Spleen (tissue), 13 donors: ENCODE results near the gene FAM20A. TPM values are rescaled to one million over a fixed set of nuclear protein-coding genes. Genes with fewer than 3 reads are reported as not detected.
A peak's percentile ranks its signal among the peaks of the same experiment; 100 is the strongest.

Source experiments
- DNase-seq: peaks from one replicate; pipeline ENCODE4 v3.0.0-alpha.2; 2020
- H3K27ac ChIP-seq, 8 donors: fragments of 200-600 bp; sonication (generic) in 7 of 8; 1 replicate in 4 of 8; 2 replicates in 4 of 8; pipeline versions ENCODE4 v1.5.0 to v1.8.0; 2016 to 2021; ENCODE audit warnings: inconsistent platforms in 4 of 8, mild to moderate bottlenecking in 4 of 8, moderate library complexity in 1 of 8
- H3K27me3 ChIP-seq, 7 donors: fragments of 200-600 bp; sonication (generic) in 6 of 7; replicated peaks in 1 of 7; 1 replicate in 4 of 7; 2 replicates in 3 of 7; pipeline versions ENCODE4 v1.5.0 to v1.8.0; 2016 to 2021; ENCODE audit warnings: inconsistent platforms in 3 of 7, mild to moderate bottlenecking in 1 of 7
- H3K36me3 ChIP-seq, 6 donors: fragments of 200-600 bp; sonication (generic) in 5 of 6; 1 replicate in 4 of 6; 2 replicates in 2 of 6; pipeline versions ENCODE4 v1.5.0 to v1.8.0; 2016 to 2021; ENCODE audit warnings: inconsistent platforms in 2 of 6
- H3K4me1 ChIP-seq, 6 donors: fragments of 200-600 bp; sonication (generic) in 5 of 6; 1 replicate in 3 of 6; 2 replicates in 3 of 6; pipeline versions ENCODE4 v1.5.0 to v1.8.0; 2016 to 2021; ENCODE audit warnings: inconsistent platforms in 3 of 6
- H3K4me3 ChIP-seq, 8 donors: fragments of 200-600 bp; sonication (generic) in 7 of 8; 1 replicate in 4 of 8; 2 replicates in 4 of 8; pipeline versions ENCODE4 v1.5.0 to v1.8.0; 2016 to 2021; ENCODE audit warnings: inconsistent platforms in 4 of 8, mild to moderate bottlenecking in 4 of 8, moderate library complexity in 2 of 8
- H3K9me3 ChIP-seq, 8 donors: fragments of 200-600 bp; sonication (generic) in 7 of 8; 1 replicate in 4 of 8; 2 replicates in 4 of 8; pipeline versions ENCODE4 v1.5.0 to v1.8.0; 2016 to 2021; ENCODE audit warnings: inconsistent platforms in 4 of 8
- POLR2A ChIP-seq, 3 donors: fragments of 450-650 bp; IDR thresholded peaks; one replicate each; pipeline ENCODE4 v1.5.1; 2017; ENCODE audit warnings: antibody characterized with exemption in 3 of 3, mild to moderate bottlenecking in 1 of 3
- POLR2AphosphoS5 ChIP-seq, 3 donors: sonication (generic); formaldehyde crosslinking; IDR thresholded peaks; one replicate each; pipeline ENCODE4 v1.5.1; 2017; ENCODE audit warnings: antibody characterized with exemption in 3 of 3
- WGBS, 5 donors: extraction: QIAGEN DNeasy Blood & Tissue Kit in 3 of 5; methylation state at CpG; one replicate each; pipeline versions ENCODE4 v1.1.5 to v1.1.7; 2013 to 2018; 5-methylcytosine and 5-hydroxymethylcytosine counted together
- intact Hi-C: fragments of 100-400 bp; cut with DNase I; formaldehyde crosslinking; loops from one replicate; pipeline ENCODE4 v1.15.0; 2023; ENCODE audit warnings: low total_unique reads
- long read RNA-seq, 2 donors: transcript quantifications; one replicate each; lab custom pipeline, GENCODE V29; 2026
- polyA plus RNA-seq, 3 donors: library from polyadenylated mRNA; stranded (reverse); fragments of 200-250 nt; gene quantifications; one replicate each; pipeline ENCODE4 v1.2.1, GENCODE V29; 2013
- total RNA-seq, 7 donors: library from RNA; depleted of rRNA in 3 of 7; stranded (reverse); fragments of >200 nt in 3 of 7; fragmentation: NEBNext Ultra II Directional in 4 of 7; extraction: Animal tissue kit (Norgen Biotek cat#: 25700) in 4 of 7; gene quantifications; one replicate each; pipeline versions ENCODE4 v1.1.0 to v1.2.1, GENCODE V29; 2016 to 2021
- TF ChIP-seq, protein P1 (sequence below), 11 experiments: fragments of 200-600 bp in 7 of 11; fragments of 450-650 bp in 4 of 11; sonication (generic) in 4 of 11; IDR thresholded peaks in 8 of 11; conservative IDR thresholded peaks in 3 of 11; 1 replicate in 7 of 11; 2 replicates in 4 of 11; pipeline versions ENCODE4 v1.4.0 to v1.8.0; 2016 to 2021; ENCODE audit warnings: antibody characterized with exemption in 11 of 11, inconsistent platforms in 4 of 11, mild to moderate bottlenecking in 1 of 11
- donor health status: healthy with polysubstance abuse.
- donor health status: DM: no; HTN: no; CAD: no; lungs with moderate emphysema.
- donor health status: DM: no; HTN: no; CAD: no.
- donor health status: Bipolar disorder and iron deficiency.
- donor health status: healthy.
- donor health status: DM: no; HTN: no; CAD: no.
- donor health status: DM: yes; HTN: yes; CAD: no.

FAM20A gene
- total RNA-seq (10 to 100 TPM in 6 of 7 donors, 1 to 10 TPM in 1; 5.0 to 58.0 (median 26.0) TPM), polyA plus RNA-seq (10 to 100 TPM; 20.2 to 33.8 (median 26.3) TPM)
- long read RNA-seq, donor 1, partial matches to known transcripts: 11 of 12 reads
- long read RNA-seq, donor 1, other reads (novel, unspliced or antisense): 0 of 12 reads
- long read RNA-seq, donor 2: 0 reads

DNA sequence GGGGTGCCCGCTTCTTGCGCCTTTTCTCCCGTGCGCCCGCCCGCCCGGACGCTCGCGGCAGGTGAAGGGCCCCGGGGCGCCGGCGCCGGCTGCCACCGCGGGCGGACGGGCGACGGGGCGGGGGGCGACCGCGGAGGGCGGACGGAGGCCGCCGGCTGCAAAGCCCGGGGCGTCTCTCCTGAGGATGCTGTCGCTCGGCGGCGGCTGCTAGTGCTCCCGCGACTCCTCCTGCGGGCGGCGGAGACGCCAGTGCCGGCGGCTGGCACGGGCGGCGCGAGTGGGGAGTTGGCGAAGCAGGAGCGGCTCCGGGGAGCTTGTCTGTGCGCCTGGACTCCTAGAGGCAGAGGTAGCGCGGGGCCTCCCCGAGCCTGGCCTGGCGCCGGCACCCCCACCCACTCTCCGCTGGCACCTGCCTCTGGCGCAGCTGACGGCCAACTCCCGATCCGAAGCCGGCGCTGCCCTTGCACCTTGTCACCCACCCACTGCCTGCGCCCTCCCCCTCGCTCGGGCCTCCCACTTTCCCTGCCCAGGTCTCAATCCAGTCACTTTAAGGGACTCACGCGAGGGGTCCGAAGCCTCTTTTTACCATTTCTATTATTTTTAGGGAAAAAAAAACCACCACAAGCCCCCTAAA, at the start of gene FAM20A:
TSS of gene FAM20A (minus strand) at position 437 of the 634 bp plus-strand sequence. CDS start 701 bp downstream, outside the sequence.
- DNase-seq: peak; percentile 77

DNA sequence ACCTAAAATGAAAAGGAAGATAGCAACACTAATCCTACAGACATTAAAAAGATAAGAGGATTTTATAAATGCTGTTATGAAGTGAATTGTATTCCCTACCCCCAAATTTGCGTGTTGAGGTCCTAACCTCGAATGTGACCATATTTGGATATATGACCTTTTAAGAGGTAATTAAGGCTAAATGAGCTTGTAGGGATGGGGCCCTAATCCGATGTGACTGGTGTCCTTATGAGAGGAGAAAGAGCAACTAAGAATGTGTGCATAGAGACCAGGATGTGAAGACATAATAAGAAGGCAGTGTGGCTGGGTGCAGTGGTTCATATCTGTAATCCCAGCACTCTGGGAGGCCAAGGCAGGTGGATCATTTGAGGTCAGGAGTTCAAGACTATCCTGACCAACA, 48.2 kb upstream of the FAM20A start:
- intact Hi-C loops: no loop called here
- Histone ChIP-seq H3K36me3 (no peaks in the 10 kb centered on the region), H3K27me3 (peaks cover 0 to 8% (median 0%) of the 10 kb centered on the region in 7 donors), H3K4me1 (no peaks in the 10 kb centered on the region), H3K9me3 (peaks cover 0 to 9% (median 0%) of the 10 kb centered on the region in 8 donors), H3K4me3 (no peak overlapping the region), H3K27ac (no peak overlapping the region)
- TF ChIP-seq POLR2AphosphoS5 (IDR thresholded peaks at IDR 0.05): no peak
- TF ChIP-seq, protein P1, sequence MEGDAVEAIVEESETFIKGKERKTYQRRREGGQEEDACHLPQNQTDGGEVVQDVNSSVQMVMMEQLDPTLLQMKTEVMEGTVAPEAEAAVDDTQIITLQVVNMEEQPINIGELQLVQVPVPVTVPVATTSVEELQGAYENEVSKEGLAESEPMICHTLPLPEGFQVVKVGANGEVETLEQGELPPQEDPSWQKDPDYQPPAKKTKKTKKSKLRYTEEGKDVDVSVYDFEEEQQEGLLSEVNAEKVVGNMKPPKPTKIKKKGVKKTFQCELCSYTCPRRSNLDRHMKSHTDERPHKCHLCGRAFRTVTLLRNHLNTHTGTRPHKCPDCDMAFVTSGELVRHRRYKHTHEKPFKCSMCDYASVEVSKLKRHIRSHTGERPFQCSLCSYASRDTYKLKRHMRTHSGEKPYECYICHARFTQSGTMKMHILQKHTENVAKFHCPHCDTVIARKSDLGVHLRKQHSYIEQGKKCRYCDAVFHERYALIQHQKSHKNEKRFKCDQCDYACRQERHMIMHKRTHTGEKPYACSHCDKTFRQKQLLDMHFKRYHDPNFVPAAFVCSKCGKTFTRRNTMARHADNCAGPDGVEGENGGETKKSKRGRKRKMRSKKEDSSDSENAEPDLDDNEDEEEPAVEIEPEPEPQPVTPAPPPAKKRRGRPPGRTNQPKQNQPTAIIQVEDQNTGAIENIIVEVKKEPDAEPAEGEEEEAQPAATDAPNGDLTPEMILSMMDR (IDR thresholded peaks at IDR 0.05 in 8 of 11, conservative IDR thresholded peaks at IDR 0.05 in 3 of 11): no peak
- no peak for TF ChIP-seq POLR2A (IDR thresholded peaks at IDR 0.05)
- WGBS, 5 donors: 83 to 96% (median 89%) methylated on average over 3 of the region's 3 CpGs
- no peak for DNase-seq

More for the DNA sequence above, at the start of gene FAM20A:
- H3K9me3 ChIP-seq: no peaks in the 10 kb centered on the region
- H3K36me3 ChIP-seq: no peaks in the 10 kb centered on the region
- WGBS, 5 donors: 4 to 16% (median 5%) methylated on average over 15 to 69 of the region's 69 CpGs
- intact Hi-C loops: no loop called here
- TF ChIP-seq POLR2AphosphoS5 (IDR thresholded peaks at IDR 0.05): peak; percentile 12 to 77 (median 50)
- TF ChIP-seq, protein P1 (IDR thresholded peaks at IDR 0.05 in 8 of 11, conservative IDR thresholded peaks at IDR 0.05 in 3 of 11): no peak
- peaks cover 14 to 65% (median 34%) of the 10 kb centered on the region in 6 donors for H3K4me1 ChIP-seq
- H3K27ac ChIP-seq: peak within 1 kb of the TSS; percentile 27 to 87 (median 72)
- peaks cover 4 to 50% (median 21%) of the 10 kb centered on the region in 7 donors for H3K27me3 ChIP-seq
- peak within 1 kb of the TSS; percentile 31 to 74 (median 50) for H3K4me3 ChIP-seq

GRCh38 chr17:68646626-68647526, 45.7 kb upstream of the FAM20A start:
- TF ChIP-seq, protein P1 (IDR thresholded peaks at IDR 0.05 in 8 of 11, conservative IDR thresholded peaks at IDR 0.05 in 3 of 11): no peak
- TF ChIP-seq POLR2A (IDR thresholded peaks at IDR 0.05): no peak
- TF ChIP-seq POLR2AphosphoS5 (IDR thresholded peaks at IDR 0.05): no peak
- no peak overlapping the region for H3K4me3 ChIP-seq
- no peak for DNase-seq
- H3K27me3 ChIP-seq: peaks cover 0 to 8% (median 0%) of the 10 kb centered on the region in 7 donors
- no peaks in the 10 kb centered on the region for H3K36me3 ChIP-seq
- H3K27ac ChIP-seq: no peak overlapping the region
- intact Hi-C loops: no loop called here
- H3K4me1 ChIP-seq: no peaks in the 10 kb centered on the region
- 91 to 94% (median 93%) methylated on average over 7 to 11 of the region's 11 CpGs for WGBS, 5 donors
- H3K9me3 ChIP-seq: peaks cover 0 to 9% (median 0%) of the 10 kb centered on the region in 8 donors
